ENCODE data around the gene RND2.

DNA sequence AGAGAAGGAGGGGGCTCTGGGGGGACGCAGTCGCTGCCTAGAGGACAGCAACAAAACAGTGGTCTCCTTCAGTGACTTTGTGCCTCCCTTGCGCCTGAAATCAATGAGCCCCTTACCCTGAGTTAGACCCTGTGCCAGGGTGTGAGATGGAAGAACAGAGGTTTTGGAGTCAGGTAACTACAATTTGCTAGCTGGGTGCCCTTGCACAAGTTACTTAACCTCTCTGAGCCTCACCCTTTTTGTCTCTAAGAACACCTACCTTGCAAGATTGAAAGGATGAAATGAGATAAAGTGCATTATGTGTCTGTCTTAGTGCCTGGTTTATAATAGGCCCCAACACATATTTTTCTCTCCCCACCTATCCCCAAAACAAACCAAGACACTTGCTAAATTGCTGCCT, 9.9 kb downstream of the RND2 start:
- TF ChIP-seq, protein P1, sequence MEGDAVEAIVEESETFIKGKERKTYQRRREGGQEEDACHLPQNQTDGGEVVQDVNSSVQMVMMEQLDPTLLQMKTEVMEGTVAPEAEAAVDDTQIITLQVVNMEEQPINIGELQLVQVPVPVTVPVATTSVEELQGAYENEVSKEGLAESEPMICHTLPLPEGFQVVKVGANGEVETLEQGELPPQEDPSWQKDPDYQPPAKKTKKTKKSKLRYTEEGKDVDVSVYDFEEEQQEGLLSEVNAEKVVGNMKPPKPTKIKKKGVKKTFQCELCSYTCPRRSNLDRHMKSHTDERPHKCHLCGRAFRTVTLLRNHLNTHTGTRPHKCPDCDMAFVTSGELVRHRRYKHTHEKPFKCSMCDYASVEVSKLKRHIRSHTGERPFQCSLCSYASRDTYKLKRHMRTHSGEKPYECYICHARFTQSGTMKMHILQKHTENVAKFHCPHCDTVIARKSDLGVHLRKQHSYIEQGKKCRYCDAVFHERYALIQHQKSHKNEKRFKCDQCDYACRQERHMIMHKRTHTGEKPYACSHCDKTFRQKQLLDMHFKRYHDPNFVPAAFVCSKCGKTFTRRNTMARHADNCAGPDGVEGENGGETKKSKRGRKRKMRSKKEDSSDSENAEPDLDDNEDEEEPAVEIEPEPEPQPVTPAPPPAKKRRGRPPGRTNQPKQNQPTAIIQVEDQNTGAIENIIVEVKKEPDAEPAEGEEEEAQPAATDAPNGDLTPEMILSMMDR (IDR thresholded peaks at IDR 0.05; ENCODE audit: insufficient read depth, low read length) = no peak
- no peak for TF ChIP-seq POLR2AphosphoS5 (IDR thresholded peaks at IDR 0.05; ENCODE audit: low read depth)
- TF ChIP-seq, protein P2, sequence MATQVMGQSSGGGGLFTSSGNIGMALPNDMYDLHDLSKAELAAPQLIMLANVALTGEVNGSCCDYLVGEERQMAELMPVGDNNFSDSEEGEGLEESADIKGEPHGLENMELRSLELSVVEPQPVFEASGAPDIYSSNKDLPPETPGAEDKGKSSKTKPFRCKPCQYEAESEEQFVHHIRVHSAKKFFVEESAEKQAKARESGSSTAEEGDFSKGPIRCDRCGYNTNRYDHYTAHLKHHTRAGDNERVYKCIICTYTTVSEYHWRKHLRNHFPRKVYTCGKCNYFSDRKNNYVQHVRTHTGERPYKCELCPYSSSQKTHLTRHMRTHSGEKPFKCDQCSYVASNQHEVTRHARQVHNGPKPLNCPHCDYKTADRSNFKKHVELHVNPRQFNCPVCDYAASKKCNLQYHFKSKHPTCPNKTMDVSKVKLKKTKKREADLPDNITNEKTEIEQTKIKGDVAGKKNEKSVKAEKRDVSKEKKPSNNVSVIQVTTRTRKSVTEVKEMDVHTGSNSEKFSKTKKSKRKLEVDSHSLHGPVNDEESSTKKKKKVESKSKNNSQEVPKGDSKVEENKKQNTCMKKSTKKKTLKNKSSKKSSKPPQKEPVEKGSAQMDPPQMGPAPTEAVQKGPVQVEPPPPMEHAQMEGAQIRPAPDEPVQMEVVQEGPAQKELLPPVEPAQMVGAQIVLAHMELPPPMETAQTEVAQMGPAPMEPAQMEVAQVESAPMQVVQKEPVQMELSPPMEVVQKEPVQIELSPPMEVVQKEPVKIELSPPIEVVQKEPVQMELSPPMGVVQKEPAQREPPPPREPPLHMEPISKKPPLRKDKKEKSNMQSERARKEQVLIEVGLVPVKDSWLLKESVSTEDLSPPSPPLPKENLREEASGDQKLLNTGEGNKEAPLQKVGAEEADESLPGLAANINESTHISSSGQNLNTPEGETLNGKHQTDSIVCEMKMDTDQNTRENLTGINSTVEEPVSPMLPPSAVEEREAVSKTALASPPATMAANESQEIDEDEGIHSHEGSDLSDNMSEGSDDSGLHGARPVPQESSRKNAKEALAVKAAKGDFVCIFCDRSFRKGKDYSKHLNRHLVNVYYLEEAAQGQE (IDR thresholded peaks at IDR 0.05; ENCODE audit: insufficient replicate concordance, low read depth) = no peak
